Measurements from ENCODE around the gene ERC2. TPM values are rescaled to one million over a fixed set of nuclear protein-coding genes. Genes with fewer than 3 reads are reported as not detected.

Gene ERC2
- total and polyA plus RNA-seq, 7 experiments from 2014 or later, result not detected

DNA sequence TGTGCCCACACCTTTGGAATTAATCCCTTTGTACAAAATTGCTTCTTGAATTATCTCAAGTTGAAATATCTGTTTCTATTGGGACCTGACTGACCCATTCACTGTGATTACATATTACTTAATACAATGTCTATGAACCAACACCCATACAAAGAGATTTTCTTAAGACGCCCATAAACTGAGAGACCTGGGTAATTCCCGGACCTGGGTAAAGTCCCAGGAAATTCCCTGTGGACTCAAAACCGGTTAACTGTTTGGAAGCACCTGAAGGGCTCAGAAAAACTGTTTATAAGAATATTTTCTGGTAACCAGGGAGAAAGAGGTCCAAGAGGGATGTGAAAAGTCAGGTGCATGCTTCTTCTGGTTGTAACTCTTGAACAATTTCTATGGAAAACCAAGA is 667.2 kb downstream of the ERC2 start:
- Mint-ChIP-seq H3K36me3 (no peaks in the 10 kb centered on the region), H3K4me3 (no peak overlapping the region), H3K9me3 (peaks cover 0 to 17% (median 3%) of the 10 kb centered on the region in 11 donors), H3K4me1 (peaks cover 0 to 2% (median 0%) of the 10 kb centered on the region in 7 donors), H3K27me3 (peaks cover 0 to 5% (median 0%) of the 10 kb centered on the region in 5 donors), H3K27ac (no peak overlapping the region)
- H3K27me3 ChIP-seq (ENCODE audit: control insufficient read depth in 2 of 2, insufficient read depth in 2 of 2, low read length in 2 of 2), result no peaks in the 10 kb centered on the region
- DNase-seq, result no peak
- ChIA-PET POLR2A (no interaction called here), CTCF (no interaction called here)
- H3K4me3 ChIP-seq (ENCODE audit: low read length), result no peak overlapping the region
- H3K36me3 ChIP-seq (ENCODE audit: control insufficient read depth in 2 of 3, insufficient read depth in 3 of 3, low read length in 3 of 3), result no peaks in the 10 kb centered on the region
- no peak for ATAC-seq
- intact Hi-C loops (cut with micrococcal nuclease), result no loop called here
- H3K4me1 ChIP-seq (ENCODE audit: control insufficient read depth in 2 of 2, insufficient read depth in 2 of 2, low read length in 2 of 2), result no peaks in the 10 kb centered on the region
- no peaks in the 10 kb centered on the region for H3K9me3 ChIP-seq (ENCODE audit: control insufficient read depth in 2 of 3, low read length in 3 of 3)
- no peak overlapping the region for H3K27ac ChIP-seq (ENCODE audit: low read depth, low read length)

DNA sequence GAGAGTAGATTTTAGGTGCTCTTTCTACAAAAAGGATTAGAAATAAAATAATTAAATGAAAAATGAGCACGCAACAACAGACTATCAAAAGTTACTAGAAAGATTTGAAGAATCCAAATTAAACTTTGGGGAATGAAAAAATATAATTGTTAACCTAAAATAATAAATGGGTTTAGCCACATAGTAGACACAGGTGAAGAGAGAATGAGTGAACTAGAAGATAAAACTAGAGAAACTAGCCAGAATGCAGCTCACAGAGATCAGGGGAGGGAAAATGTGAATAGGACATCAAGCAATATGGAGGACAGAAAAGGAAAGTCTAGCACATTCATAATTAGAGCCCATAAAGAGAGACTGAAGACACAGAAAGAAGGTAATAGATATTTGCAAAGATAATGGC is 670.5 kb downstream of the ERC2 start:
- Mint-ChIP-seq H3K9me3 (peaks cover 0 to 17% (median 2%) of the 10 kb centered on the region in 11 donors), H3K27me3 (peaks cover 0 to 7% (median 3%) of the 10 kb centered on the region in 5 donors)

GRCh38 chr3:55797084-55797483 is 671.2 kb downstream of the ERC2 start:
- intact Hi-C loops (cut with micrococcal nuclease), result no loop called here
- ATAC-seq (no peak), DNase-seq (no peak)
- ChIA-PET POLR2A (no interaction called here), CTCF (no interaction called here)
- Histone ChIP-seq H3K4me3 (ENCODE audit: low read length) (no peak overlapping the region), H3K36me3 (ENCODE audit: control insufficient read depth in 2 of 3, insufficient read depth in 3 of 3, low read length in 3 of 3) (no peaks in the 10 kb centered on the region), H3K4me1 (ENCODE audit: control insufficient read depth in 2 of 2, insufficient read depth in 2 of 2, low read length in 2 of 2) (no peaks in the 10 kb centered on the region), H3K27me3 (ENCODE audit: control insufficient read depth in 2 of 2, insufficient read depth in 2 of 2, low read length in 2 of 2) (no peaks in the 10 kb centered on the region), H3K27ac (ENCODE audit: low read depth, low read length) (no peak overlapping the region), H3K9me3 (ENCODE audit: control insufficient read depth in 2 of 3, low read length in 3 of 3) (no peaks in the 10 kb centered on the region)
- H3K4me1 Mint-ChIP-seq, result peaks cover 0 to 2% (median 0%) of the 10 kb centered on the region in 7 donors
- H3K36me3 Mint-ChIP-seq, result no peaks in the 10 kb centered on the region
- H3K4me3 Mint-ChIP-seq, result no peak overlapping the region
- H3K27ac Mint-ChIP-seq, result no peak overlapping the region
- peaks cover 0 to 17% (median 2%) of the 10 kb centered on the region in 11 donors for H3K9me3 Mint-ChIP-seq
- peaks cover 0 to 7% (median 3%) of the 10 kb centered on the region in 5 donors for H3K27me3 Mint-ChIP-seq

More for the DNA sequence above, 670.5 kb downstream of the ERC2 start:
- DNase-seq (no peak), ATAC-seq (no peak)
- H3K4me1 Mint-ChIP-seq, result peaks cover 0 to 2% (median 0%) of the 10 kb centered on the region in 7 donors
- CTCF ChIA-PET, result no interaction called here
- no peak overlapping the region for H3K4me3 Mint-ChIP-seq
- Histone ChIP-seq H3K27me3 (ENCODE audit: control insufficient read depth in 2 of 2, insufficient read depth in 2 of 2, low read length in 2 of 2) (no peaks in the 10 kb centered on the region), H3K27ac (ENCODE audit: low read depth, low read length) (no peak overlapping the region), H3K9me3 (ENCODE audit: control insufficient read depth in 2 of 3, low read length in 3 of 3) (no peaks in the 10 kb centered on the region), H3K36me3 (ENCODE audit: control insufficient read depth in 2 of 3, insufficient read depth in 3 of 3, low read length in 3 of 3) (no peaks in the 10 kb centered on the region), H3K4me1 (ENCODE audit: control insufficient read depth in 2 of 2, insufficient read depth in 2 of 2, low read length in 2 of 2) (no peaks in the 10 kb centered on the region), H3K4me3 (ENCODE audit: low read length) (no peak overlapping the region)
- no peaks in the 10 kb centered on the region for H3K36me3 Mint-ChIP-seq
- no peak overlapping the region for H3K27ac Mint-ChIP-seq
- intact Hi-C loops (cut with micrococcal nuclease), result no loop called here
- POLR2A ChIA-PET, result no interaction called here

- no peak overlapping the region for H3K27ac Mint-ChIP-seq
- no peaks in the 10 kb centered on the region for H3K36me3 Mint-ChIP-seq
- peaks cover 0 to 17% (median 2%) of the 10 kb centered on the region in 11 donors for H3K9me3 Mint-ChIP-seq
Measured at GRCh38 chr3:55796533-55796932, 671.7 kb downstream of the ERC2 start.

GRCh38 chr3:55795746-55796145 is 672.5 kb downstream of the ERC2 start:
- H3K4me3 ChIP-seq (ENCODE audit: low read length), result no peak overlapping the region
- H3K27ac ChIP-seq (ENCODE audit: low read depth, low read length), result no peak overlapping the region
- DNase-seq (no peak), ATAC-seq (no peak)
- Mint-ChIP-seq H3K9me3 (peaks cover 0 to 14% (median 2%) of the 10 kb centered on the region in 11 donors), H3K36me3 (no peaks in the 10 kb centered on the region), H3K27me3 (peaks cover 0 to 7% (median 3%) of the 10 kb centered on the region in 5 donors), H3K4me1 (peaks cover 0 to 2% (median 0%) of the 10 kb centered on the region in 7 donors), H3K4me3 (no peak overlapping the region), H3K27ac (no peak overlapping the region)
- CTCF ChIA-PET, result no interaction called here
- H3K9me3 ChIP-seq (ENCODE audit: control insufficient read depth in 2 of 3, low read length in 3 of 3), result no peaks in the 10 kb centered on the region
- H3K36me3 ChIP-seq (ENCODE audit: control insufficient read depth in 2 of 3, insufficient read depth in 3 of 3, low read length in 3 of 3), result no peaks in the 10 kb centered on the region
- H3K4me1 ChIP-seq (ENCODE audit: control insufficient read depth in 2 of 2, insufficient read depth in 2 of 2, low read length in 2 of 2), result no peaks in the 10 kb centered on the region
- intact Hi-C loops (cut with micrococcal nuclease), result no loop called here
- H3K27me3 ChIP-seq (ENCODE audit: control insufficient read depth in 2 of 2, insufficient read depth in 2 of 2, low read length in 2 of 2), result no peaks in the 10 kb centered on the region
- POLR2A ChIA-PET, result no interaction called here

More at GRCh38 chr3:55796533-55796932, 671.7 kb downstream of the ERC2 start:
- Histone ChIP-seq H3K4me1 (ENCODE audit: control insufficient read depth in 2 of 2, insufficient read depth in 2 of 2, low read length in 2 of 2) (no peaks in the 10 kb centered on the region), H3K27ac (ENCODE audit: low read depth, low read length) (no peak overlapping the region), H3K27me3 (ENCODE audit: control insufficient read depth in 2 of 2, insufficient read depth in 2 of 2, low read length in 2 of 2) (no peaks in the 10 kb centered on the region), H3K36me3 (ENCODE audit: control insufficient read depth in 2 of 3, insufficient read depth in 3 of 3, low read length in 3 of 3) (no peaks in the 10 kb centered on the region), H3K9me3 (ENCODE audit: control insufficient read depth in 2 of 3, low read length in 3 of 3) (no peaks in the 10 kb centered on the region), H3K4me3 (ENCODE audit: low read length) (no peak overlapping the region)
- ChIA-PET POLR2A (no interaction called here), CTCF (no interaction called here)
- ATAC-seq (no peak), DNase-seq (no peak)
- H3K27me3 Mint-ChIP-seq, result peaks cover 0 to 7% (median 3%) of the 10 kb centered on the region in 5 donors
- H3K4me3 Mint-ChIP-seq, result no peak overlapping the region
- H3K4me1 Mint-ChIP-seq, result peaks cover 0 to 2% (median 0%) of the 10 kb centered on the region in 7 donors
- intact Hi-C loops (cut with micrococcal nuclease), result no loop called here

DNA sequence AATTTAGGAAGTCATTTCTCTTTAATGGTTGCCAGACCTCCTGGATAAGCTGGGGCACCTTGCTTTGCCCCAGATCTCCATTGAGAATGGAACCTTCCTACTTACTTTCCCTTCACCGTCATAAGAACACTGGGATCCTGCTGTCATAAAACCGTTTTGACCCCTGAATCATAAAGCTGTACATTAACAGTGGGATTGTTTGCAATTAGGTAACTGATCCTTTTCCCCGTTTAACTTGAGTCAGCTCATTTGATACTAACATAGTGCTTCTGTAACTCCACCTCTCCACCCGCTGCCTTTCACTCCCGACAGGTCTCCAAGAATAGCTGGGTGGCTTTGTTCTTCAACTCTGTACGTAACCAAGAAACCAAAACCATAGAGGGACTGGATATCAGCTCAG is 673.0 kb downstream of the ERC2 start:
- no peak for ATAC-seq
- Mint-ChIP-seq H3K27ac (no peak overlapping the region), H3K9me3 (peaks cover 0 to 10% (median 2%) of the 10 kb centered on the region in 11 donors), H3K4me1 (peaks cover 0 to 2% (median 0%) of the 10 kb centered on the region in 7 donors), H3K4me3 (no peak overlapping the region), H3K36me3 (no peaks in the 10 kb centered on the region), H3K27me3 (peaks cover 0 to 7% (median 3%) of the 10 kb centered on the region in 5 donors)
- intact Hi-C loops (cut with micrococcal nuclease), result no loop called here
- ChIA-PET POLR2A (no interaction called here), CTCF (no interaction called here)
- no peaks in the 10 kb centered on the region for H3K4me1 ChIP-seq (ENCODE audit: control insufficient read depth in 2 of 2, insufficient read depth in 2 of 2, low read length in 2 of 2)
- no peak overlapping the region for H3K27ac ChIP-seq (ENCODE audit: low read depth, low read length)
- H3K9me3 ChIP-seq (ENCODE audit: control insufficient read depth in 2 of 3, low read length in 3 of 3), result no peaks in the 10 kb centered on the region
- no peaks in the 10 kb centered on the region for H3K27me3 ChIP-seq (ENCODE audit: control insufficient read depth in 2 of 2, insufficient read depth in 2 of 2, low read length in 2 of 2)
- no peak for DNase-seq
- H3K36me3 ChIP-seq (ENCODE audit: control insufficient read depth in 2 of 3, insufficient read depth in 3 of 3, low read length in 3 of 3), result no peaks in the 10 kb centered on the region
- H3K4me3 ChIP-seq (ENCODE audit: low read length), result no peak overlapping the region

DNA sequence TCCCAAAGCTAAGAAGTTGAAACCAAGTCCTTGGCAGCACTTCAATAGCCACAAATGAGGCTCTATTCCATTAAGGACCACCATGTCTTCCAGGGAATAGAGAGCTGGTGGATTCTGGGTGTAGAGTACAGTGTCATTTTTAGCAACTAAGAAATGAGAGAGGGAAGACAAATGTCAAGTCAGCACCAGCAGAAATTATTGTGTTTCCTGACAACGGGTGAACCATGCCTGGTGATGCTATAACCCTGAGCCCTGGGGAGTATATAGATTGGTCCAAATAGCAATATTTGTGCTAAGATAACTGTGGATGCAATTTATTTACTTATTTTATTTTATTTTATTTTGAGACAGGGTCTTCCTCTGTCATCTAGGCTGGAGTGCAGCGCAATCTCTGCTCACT is 675.5 kb downstream of the ERC2 start:
- Mint-ChIP-seq H3K27ac (no peak overlapping the region), H3K27me3 (peaks cover 0 to 7% (median 5%) of the 10 kb centered on the region in 5 donors), H3K36me3 (no peaks in the 10 kb centered on the region), H3K4me3 (no peak overlapping the region), H3K4me1 (peaks cover 0 to under 1% (median 0%) of the 10 kb centered on the region in 7 donors), H3K9me3 (peaks cover 0 to 5% (median 2%) of the 10 kb centered on the region in 11 donors)
- DNase-seq, result no peak
- Histone ChIP-seq H3K9me3 (ENCODE audit: control insufficient read depth in 2 of 3, low read length in 3 of 3) (no peaks in the 10 kb centered on the region), H3K27ac (ENCODE audit: low read depth, low read length) (no peak overlapping the region), H3K27me3 (ENCODE audit: control insufficient read depth in 2 of 2, insufficient read depth in 2 of 2, low read length in 2 of 2) (no peaks in the 10 kb centered on the region), H3K4me1 (ENCODE audit: control insufficient read depth in 2 of 2, insufficient read depth in 2 of 2, low read length in 2 of 2) (no peaks in the 10 kb centered on the region), H3K4me3 (ENCODE audit: low read length) (no peak overlapping the region), H3K36me3 (ENCODE audit: control insufficient read depth in 2 of 3, insufficient read depth in 3 of 3, low read length in 3 of 3) (no peaks in the 10 kb centered on the region)
- ATAC-seq, result no peak
- ChIA-PET POLR2A (interaction anchor here (0.6 kb wide), 1 partner anchor 19 kb away, joined by 3 read pairs; no protein-coding TSS in a partner anchor), CTCF (no interaction called here)
- intact Hi-C loops (cut with micrococcal nuclease), result no loop called here
